Thyroid gland (tissue), 4 donors: ENCODE measurements around the gene MCM3AP. TPM values are rescaled to one million over a fixed set of nuclear protein-coding genes. Genes with fewer than 3 reads are reported as not detected.

ENCODE experiments used
- DNase-seq, 2 donors: peaks; one replicate each; pipeline ENCODE4 v3.0.0-alpha.2; 2019
- H3K27ac ChIP-seq, 3 donors: fragments of 200-600 bp; sonication (generic); 1 replicate in 2 of 3; 2 replicates in 1 of 3; pipeline ENCODE4 v1.5.1; 2016 to 2019; ENCODE audit warnings: mild to moderate bottlenecking in 1 of 3, moderate library complexity in 1 of 3
- H3K27me3 ChIP-seq: fragments of 200-600 bp; sonication (generic); one replicate; pipeline ENCODE4 v1.5.1; 2019
- H3K36me3 ChIP-seq, 2 donors: fragments of 200-600 bp; sonication (generic); one replicate each; pipeline ENCODE4 v1.5.1; 2016 to 2019
- H3K4me1 ChIP-seq, 2 donors: fragments of 200-600 bp; sonication (generic); one replicate each; pipeline ENCODE4 v1.5.1; 2017 to 2019
- H3K4me3 ChIP-seq, 3 donors: fragments of 200-600 bp; sonication (generic); replicated peaks in 1 of 3; 1 replicate in 2 of 3; 2 replicates in 1 of 3; pipeline ENCODE4 v1.5.1; 2016; ENCODE audit warnings: mild to moderate bottlenecking in 1 of 3
- H3K9me3 ChIP-seq: fragments of 200-600 bp; sonication (generic); one replicate; pipeline ENCODE4 v1.5.1; 2017
- POLR2A ChIP-seq, 2 donors: fragments of 450-650 bp; IDR thresholded peaks; one replicate each; pipeline ENCODE4 v1.6.1; 2017; ENCODE audit warnings: antibody characterized with exemption in 2 of 2, mild to moderate bottlenecking in 2 of 2, moderate library complexity in 1 of 2
- WGBS, 2 donors: methylation state at CpG; one replicate each; pipeline ENCODE4 v1.1.5; 2017; 5-methylcytosine and 5-hydroxymethylcytosine counted together
- intact Hi-C: fragments of 100-400 bp; cut with DNase I; formaldehyde crosslinking; loops from one replicate; pipeline ENCODE4 v1.15.1; 2023
- total RNA-seq, 4 donors: library from RNA; depleted of rRNA; stranded (reverse); fragments of >200 nt; gene quantifications; one replicate each; pipeline ENCODE4 v1.2.3, GENCODE V29; 2016
- TF ChIP-seq, protein P1 (sequence below), 6 experiments: fragments of 200-600 bp in 3 of 6; fragments of 450-650 bp in 3 of 6; sonication (generic) in 3 of 6; IDR thresholded peaks; one replicate each; pipeline ENCODE4 v1.5.1; 2016 to 2019; ENCODE audit warnings: antibody characterized with exemption in 6 of 6, mild to moderate bottlenecking in 2 of 6, inconsistent platforms in 1 of 6, moderate library complexity in 1 of 6

Gene MCM3AP
- total RNA-seq, 4 donors from 2014 or later = 65.7 to 116 (median 81.0) TPM

DNA sequence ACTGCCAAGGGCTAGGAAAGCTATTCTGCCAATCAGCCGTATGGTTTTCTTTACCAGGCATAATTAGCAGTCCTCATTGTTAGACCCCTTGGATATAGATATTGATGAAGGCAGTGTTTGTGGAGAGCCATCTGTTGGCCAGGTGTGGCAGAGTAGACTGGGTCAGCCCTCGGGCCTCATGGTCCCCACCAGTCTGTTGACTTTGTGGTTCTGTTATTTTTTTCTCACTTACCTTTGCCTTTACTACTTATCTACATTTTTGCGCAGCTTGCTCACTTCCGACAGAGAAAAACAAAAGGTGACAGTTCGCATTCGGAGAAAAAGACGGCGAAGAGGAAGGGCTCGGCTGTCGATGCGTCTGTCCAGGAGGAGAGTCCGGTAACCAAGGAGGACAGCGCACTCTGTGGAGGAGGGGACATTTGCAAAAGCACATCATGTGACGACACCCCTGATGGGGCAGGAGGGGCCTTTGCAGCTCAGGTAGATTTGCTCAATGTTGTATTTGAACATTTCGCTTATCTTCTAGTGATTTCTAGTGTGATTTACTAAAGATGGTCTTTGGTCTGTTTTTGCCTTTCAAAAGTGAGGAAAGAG is 40.8 kb upstream of the MCM3AP start:
- Histone ChIP-seq H3K9me3 (no peaks in the 10 kb centered on the region), H3K36me3 (no peaks in the 10 kb centered on the region), H3K27ac (no peak overlapping the region), H3K27me3 (no peaks in the 10 kb centered on the region), H3K4me1 (peaks cover 9 to 23% of the 10 kb centered on the region in 2 donors), H3K4me3 (no peak overlapping the region)
- intact Hi-C loops = no loop called here
- no peak for DNase-seq
- TF ChIP-seq POLR2A (IDR thresholded peaks at IDR 0.05) = no peak
- TF ChIP-seq, protein P1, sequence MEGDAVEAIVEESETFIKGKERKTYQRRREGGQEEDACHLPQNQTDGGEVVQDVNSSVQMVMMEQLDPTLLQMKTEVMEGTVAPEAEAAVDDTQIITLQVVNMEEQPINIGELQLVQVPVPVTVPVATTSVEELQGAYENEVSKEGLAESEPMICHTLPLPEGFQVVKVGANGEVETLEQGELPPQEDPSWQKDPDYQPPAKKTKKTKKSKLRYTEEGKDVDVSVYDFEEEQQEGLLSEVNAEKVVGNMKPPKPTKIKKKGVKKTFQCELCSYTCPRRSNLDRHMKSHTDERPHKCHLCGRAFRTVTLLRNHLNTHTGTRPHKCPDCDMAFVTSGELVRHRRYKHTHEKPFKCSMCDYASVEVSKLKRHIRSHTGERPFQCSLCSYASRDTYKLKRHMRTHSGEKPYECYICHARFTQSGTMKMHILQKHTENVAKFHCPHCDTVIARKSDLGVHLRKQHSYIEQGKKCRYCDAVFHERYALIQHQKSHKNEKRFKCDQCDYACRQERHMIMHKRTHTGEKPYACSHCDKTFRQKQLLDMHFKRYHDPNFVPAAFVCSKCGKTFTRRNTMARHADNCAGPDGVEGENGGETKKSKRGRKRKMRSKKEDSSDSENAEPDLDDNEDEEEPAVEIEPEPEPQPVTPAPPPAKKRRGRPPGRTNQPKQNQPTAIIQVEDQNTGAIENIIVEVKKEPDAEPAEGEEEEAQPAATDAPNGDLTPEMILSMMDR (IDR thresholded peaks at IDR 0.05) = no peak
- WGBS, 2 donors = 95 to 96% methylated on average over 15 of the region's 15 CpGs

DNA sequence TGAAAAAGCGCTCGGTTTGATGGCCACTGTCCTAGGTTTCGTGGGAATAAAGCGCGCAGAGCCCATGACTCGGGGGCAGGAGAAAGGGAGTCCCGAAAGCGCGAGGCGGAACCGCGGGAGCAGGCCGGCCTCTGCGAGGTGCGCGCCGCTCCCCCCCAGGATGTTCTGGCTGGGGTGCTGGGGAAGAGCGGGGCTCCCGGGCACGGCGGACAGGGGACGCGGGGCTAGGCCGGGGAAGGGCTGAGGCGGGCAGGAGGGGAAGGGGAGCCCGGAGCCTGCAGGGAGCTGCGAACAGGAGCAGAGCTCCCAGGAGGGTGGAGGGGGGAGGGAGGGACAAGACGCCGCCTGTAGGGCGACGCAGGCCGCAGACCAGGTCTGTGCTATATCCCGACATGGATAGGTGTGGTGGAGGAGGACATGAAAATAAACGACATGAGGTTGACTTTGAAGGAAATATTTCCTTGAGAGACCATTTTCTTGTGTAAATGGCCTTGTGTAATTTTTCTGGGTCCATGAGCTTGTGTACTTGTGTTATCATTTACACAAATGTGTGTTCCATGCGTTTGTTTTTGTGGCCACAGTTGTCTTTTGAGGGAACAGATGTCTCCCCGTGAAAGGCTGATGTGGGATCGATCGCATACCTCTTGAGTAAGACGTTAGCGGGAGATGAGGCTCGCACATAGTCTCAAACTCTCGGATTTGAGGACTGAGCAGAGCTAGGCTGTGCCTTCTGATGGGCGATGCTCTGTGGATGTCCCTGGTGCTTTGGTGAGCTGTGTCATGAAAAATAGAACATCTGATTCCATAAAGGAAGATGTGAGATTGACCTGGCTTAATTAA is 39.9 kb upstream of the MCM3AP start:
- peak overlapping the region; percentile 19 to 52 (median 39) for H3K27ac ChIP-seq
- peak; percentile 14 to 38 for DNase-seq
- TF ChIP-seq, protein P1 (IDR thresholded peaks at IDR 0.05) = no peak
- TF ChIP-seq POLR2A (IDR thresholded peaks at IDR 0.05) = no peak
- peak overlapping the region; percentile 69 to 98 (median 70) for H3K4me3 ChIP-seq
- H3K4me1 ChIP-seq = peaks cover 9 to 23% of the 10 kb centered on the region in 2 donors
- intact Hi-C loops = no loop called here
- H3K9me3 ChIP-seq = no peaks in the 10 kb centered on the region
- H3K27me3 ChIP-seq = no peaks in the 10 kb centered on the region
- WGBS, 2 donors = 18 to 19% methylated on average over 29 of the region's 43 CpGs
- no peaks in the 10 kb centered on the region for H3K36me3 ChIP-seq

DNA sequence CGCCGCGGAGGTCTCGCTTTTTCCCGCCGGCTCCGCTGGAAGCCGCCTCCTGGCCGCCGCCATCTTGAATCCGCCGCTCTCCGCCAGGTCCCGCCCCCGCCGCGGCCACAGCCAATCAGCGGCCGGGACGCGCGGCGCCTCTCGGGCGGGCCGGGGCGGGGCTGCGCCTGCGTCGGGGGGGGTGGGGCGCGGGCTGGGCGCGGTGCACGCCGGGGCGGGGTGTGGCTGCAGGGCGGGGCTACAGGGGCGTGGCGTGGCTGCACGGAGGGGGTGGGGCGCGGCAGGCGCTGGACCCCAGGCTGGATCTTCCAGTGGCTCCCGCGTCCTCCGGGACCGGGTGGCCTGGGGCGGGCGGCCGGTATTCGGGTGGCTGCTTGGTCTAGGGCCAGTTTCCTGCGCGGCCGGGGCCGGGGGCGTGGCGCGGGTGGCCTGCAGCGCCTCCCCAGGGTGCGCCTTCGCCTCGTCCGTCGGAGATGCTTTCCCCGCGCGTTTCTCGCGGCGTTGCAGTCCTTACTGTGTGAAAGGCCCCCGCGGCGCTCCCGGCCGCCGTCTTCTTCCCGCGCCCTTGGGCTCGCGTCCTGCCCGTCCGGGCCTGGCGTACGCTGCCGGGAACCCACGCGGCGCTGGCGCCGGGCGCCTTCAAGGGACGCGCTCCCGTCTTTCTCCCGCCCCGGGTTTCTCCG is 39.1 kb upstream of the MCM3AP start:
- DNase-seq = peak; percentile 79 to 81
- Histone ChIP-seq H3K36me3 (no peaks in the 10 kb centered on the region), H3K27me3 (no peaks in the 10 kb centered on the region), H3K4me1 (peaks cover 9 to 23% of the 10 kb centered on the region in 2 donors), H3K27ac (peak overlapping the region; percentile 68 to 97 (median 72)), H3K4me3 (peak overlapping the region; percentile 69 to 98 (median 70)), H3K9me3 (no peaks in the 10 kb centered on the region)
- intact Hi-C loops = loop anchor here (5.0 kb wide), 1 partner anchor 37 kb away; the partner anchor contains the start of genes MCM3AP and YBEY
- 0 to 1% methylated on average over 2 to 30 of the region's 98 CpGs for WGBS, 2 donors
- TF ChIP-seq, protein P1 (IDR thresholded peaks at IDR 0.05) = peak in 1 of 6 experiments; percentile 10
- TF ChIP-seq POLR2A (IDR thresholded peaks at IDR 0.05) = peak in 1 of 2 donors; percentile 37

DNA sequence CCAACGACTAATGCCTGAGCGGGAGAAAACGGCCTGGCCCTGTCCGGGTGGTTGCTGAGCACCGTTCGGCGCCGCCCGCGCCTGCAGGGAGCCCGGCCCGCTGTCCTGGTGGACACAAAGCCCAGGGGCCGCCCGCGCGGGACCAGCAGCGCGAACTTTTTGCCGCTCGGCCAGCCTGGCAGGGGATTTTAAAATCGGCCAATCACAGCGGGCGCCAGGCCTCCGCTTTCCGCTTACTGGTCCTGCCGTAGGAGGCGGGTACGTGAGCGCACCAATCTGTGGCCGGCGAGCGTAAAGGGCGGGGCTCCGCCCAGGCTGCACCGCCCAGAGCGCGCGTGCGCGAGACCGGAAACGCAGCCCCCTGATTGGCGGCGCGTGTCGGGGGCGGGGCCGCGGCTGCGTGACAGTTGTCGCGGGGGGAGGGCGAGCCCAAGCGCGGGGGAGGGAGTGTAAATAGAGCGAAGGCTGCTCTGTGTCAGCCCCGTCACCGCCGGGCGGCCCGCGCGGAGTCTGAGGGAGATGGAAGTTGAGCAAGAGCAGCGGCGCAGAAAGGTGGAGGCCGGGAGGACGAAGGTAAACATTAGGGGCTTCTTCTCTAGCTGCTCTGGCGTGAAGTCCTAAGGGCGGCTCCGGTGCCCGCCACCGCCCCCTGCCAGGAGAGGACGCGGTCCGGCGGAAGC is 38.4 kb upstream of the MCM3AP start, which contains the start of the genes C21orf58 and PCNT:
Gene C21orf58, minus strand, starts transcription at position 161 of the 680 bp plus-strand sequence. CDS start 1,132 bp downstream, outside the sequence.
Gene PCNT, plus strand, starts transcription at position 447 of the 680 bp plus-strand sequence. Its CDS starts 73 bp downstream, at position 520.
- H3K27me3 ChIP-seq = no peaks in the 10 kb centered on the region
- H3K36me3 ChIP-seq = no peaks in the 10 kb centered on the region
- peak in 1 of 2 donors; percentile 5 for TF ChIP-seq POLR2A (IDR thresholded peaks at IDR 0.05)
- TF ChIP-seq, protein P1 (IDR thresholded peaks at IDR 0.05) = no peak
- 0% methylated on average over 8 of the region's 76 CpGs; no CpG with 5 or more reads in 1 of the 2 donors for WGBS, 2 donors
- peak within 1 kb of the TSS; percentile 69 to 98 (median 70) for H3K4me3 ChIP-seq
- peak within 1 kb of the TSS; percentile 68 to 97 (median 72) for H3K27ac ChIP-seq
- peaks cover 9 to 23% of the 10 kb centered on the region in 2 donors for H3K4me1 ChIP-seq
- H3K9me3 ChIP-seq = no peaks in the 10 kb centered on the region
- intact Hi-C loops = loop anchor here (5.0 kb wide), 1 partner anchor 37 kb away; the partner anchor contains the start of genes MCM3AP and YBEY
- DNase-seq = peak; percentile 97 to 98
